ENCODE data around the gene AKAP13. TPM values are rescaled to one million over a fixed set of nuclear protein-coding genes. Genes with fewer than 3 reads are reported as not detected.

Gene AKAP13
- total RNA-seq, 4 donors from 2014 or later, result 131 to 265 (median 224) TPM

DNA sequence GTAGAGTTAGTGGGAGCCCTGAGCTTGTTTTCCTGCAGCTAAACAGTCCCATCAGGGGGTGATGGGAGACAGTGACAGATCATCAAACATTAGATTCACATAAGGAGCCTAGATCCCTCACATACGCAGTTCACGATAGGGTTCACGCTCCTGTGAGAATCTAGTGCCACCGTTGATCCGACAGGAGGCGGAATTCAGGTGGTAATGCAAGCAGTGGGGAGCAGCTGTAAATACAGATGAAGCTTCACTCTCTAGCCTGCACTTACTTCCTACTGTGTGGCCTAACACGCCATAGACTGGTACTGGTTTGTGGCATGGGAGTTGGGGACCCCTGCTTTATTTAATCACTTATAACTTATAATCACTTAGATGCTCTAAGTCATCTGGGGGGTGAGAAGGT, 179.1 kb downstream of the AKAP13 start:
- TF ChIP-seq, protein P1, sequence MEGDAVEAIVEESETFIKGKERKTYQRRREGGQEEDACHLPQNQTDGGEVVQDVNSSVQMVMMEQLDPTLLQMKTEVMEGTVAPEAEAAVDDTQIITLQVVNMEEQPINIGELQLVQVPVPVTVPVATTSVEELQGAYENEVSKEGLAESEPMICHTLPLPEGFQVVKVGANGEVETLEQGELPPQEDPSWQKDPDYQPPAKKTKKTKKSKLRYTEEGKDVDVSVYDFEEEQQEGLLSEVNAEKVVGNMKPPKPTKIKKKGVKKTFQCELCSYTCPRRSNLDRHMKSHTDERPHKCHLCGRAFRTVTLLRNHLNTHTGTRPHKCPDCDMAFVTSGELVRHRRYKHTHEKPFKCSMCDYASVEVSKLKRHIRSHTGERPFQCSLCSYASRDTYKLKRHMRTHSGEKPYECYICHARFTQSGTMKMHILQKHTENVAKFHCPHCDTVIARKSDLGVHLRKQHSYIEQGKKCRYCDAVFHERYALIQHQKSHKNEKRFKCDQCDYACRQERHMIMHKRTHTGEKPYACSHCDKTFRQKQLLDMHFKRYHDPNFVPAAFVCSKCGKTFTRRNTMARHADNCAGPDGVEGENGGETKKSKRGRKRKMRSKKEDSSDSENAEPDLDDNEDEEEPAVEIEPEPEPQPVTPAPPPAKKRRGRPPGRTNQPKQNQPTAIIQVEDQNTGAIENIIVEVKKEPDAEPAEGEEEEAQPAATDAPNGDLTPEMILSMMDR (IDR thresholded peaks at IDR 0.05; ENCODE audit: low read depth), result no peak

DNA sequence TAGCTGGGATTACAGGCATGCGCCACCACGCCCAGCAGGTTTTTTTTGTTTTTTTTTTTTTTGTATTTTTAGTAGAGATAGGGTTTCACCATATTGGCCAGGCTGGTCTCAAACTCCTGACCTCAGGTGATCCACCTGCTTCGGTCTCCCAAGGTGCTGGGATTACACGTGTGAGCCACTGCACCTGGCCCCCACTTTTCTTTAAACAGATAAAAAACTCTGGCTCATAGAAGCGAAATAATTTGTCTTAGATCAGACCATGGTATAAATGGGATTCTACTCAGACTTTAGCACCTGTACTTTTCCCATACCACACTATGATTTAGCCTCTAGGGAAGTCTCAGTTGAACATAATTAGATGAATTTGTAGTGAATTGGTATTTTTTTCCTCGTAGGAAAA, 182.4 kb downstream of the AKAP13 start:
- TF ChIP-seq, protein P1 (IDR thresholded peaks at IDR 0.05; ENCODE audit: low read depth), result no peak

DNA sequence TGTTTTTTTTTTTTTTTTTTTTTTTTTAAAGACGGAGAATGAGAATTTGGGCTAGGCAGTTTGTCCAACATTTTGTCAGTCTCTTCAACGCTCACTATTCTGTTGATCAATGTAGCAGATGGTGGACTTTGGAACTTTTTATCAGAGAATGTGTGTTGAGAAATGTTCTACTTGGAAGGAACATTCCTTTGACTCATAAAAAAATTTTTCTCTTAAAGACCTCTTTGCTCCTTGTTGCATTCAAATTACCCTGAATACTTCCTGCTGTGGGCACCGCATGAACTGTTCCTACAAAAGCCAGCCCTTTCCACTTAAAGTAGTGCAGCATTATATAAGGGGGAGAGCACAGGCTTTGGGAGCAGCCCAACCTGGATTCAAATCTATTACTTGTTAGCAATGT, 182.9 kb downstream of the AKAP13 start:
- TF ChIP-seq, protein P1 (IDR thresholded peaks at IDR 0.05; ENCODE audit: low read depth), result no peak

DNA sequence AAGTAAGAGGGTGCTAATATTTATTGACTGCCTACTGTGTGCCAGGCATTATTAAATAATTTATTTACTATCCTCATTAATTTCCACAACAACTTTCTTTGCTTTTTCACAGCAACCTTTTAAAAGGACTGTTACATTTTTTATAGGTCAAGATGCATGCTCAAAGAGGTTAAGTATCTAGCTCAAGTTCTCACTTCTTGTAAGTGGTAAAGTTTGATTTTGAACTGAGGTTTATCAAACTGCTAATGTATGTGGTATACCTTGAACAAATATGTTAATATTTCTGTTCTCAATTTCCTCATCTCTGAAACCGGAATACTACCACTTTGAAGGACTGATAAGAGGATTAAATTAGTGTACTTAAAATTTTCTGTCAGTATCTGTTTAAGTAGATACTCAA, 183.3 kb downstream of the AKAP13 start:
- TF ChIP-seq, protein P1 (IDR thresholded peaks at IDR 0.05; ENCODE audit: low read depth), result no peak

DNA sequence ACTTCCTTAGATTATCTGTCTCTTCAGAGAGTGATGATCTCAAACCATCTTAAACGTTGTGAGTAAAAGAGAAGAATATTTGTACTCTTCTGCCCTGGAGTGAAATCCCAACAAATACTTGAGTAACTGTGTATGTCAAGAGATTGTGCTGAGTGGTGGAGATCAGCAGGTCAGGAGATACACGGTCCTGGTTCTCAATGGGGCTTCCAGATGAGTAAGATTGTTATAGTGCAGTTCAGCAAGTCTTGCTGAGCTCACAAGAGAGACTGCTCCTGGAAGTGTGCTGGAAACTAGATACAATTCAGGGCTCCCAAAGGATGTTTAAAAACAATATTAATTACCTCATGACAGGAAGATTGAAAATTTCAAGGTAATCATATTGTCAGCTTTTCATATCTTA, 184.3 kb downstream of the AKAP13 start:
- TF ChIP-seq, protein P1 (IDR thresholded peaks at IDR 0.05; ENCODE audit: low read depth), result no peak

DNA sequence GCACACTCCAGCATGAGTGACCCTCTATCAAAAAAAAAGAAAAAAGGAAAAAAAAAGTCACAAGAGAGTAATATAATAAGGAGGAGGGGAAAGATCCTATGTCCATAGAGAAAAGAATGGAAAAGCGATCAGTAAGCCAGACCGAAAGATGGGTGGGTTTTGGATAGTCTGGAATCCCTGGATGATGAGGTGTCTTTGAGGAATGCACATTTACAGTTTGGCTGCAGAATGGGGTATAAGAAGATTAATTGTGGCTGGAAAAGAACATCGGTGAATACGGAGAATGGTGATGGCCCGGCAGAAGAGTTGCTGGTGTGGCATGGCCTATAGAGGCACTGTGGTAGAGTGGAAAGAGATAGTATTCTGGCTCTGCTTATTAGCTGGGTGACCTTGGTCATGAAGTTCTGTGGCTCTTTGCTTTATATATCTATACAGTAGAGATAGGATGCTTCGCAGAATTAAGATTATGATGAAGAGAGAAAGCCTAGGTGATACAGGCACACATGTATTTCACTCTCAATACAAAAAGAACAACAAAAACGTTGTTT, 187.9 kb downstream of the AKAP13 start:
- TF ChIP-seq, protein P1 (IDR thresholded peaks at IDR 0.05; ENCODE audit: low read depth), result no peak

DNA sequence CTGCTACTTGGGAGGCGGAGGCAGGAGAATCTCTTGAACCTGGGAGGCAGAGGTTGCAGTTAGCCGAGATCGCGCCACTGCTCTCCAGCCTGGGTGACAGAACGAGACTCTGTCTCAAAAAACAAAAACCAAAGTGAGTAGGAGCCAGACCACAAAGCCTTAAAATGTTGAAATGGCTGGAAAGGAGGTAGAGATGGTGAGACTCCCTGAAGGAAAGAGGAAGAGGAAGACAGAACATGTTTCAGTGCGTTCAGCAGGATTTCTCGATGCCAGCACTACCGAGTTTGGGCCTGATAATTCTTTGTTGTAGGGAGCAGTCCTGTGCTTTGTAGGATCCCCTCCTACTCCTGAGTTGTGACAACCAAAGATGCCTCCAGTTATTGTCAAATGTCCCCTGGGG, 189.9 kb downstream of the AKAP13 start:
- TF ChIP-seq, protein P1 (IDR thresholded peaks at IDR 0.05; ENCODE audit: low read depth), result no peak
